GM19239 (cell line): Measurements from ENCODE around the gene USP11.

ENCODE experiments used
- DNase-seq: peaks from one replicate; pipeline ENCODE4 v3.0.0; 2011; ENCODE audit warnings: low spot score; ENCODE audit not compliant: insufficient read length
- FAIRE-seq: peaks from 2 replicates; lab custom pipeline; 2011; peaks lifted over from hg19 to GRCh38; lab: Jason Lieb, UNC

The USP11 gene

DNA sequence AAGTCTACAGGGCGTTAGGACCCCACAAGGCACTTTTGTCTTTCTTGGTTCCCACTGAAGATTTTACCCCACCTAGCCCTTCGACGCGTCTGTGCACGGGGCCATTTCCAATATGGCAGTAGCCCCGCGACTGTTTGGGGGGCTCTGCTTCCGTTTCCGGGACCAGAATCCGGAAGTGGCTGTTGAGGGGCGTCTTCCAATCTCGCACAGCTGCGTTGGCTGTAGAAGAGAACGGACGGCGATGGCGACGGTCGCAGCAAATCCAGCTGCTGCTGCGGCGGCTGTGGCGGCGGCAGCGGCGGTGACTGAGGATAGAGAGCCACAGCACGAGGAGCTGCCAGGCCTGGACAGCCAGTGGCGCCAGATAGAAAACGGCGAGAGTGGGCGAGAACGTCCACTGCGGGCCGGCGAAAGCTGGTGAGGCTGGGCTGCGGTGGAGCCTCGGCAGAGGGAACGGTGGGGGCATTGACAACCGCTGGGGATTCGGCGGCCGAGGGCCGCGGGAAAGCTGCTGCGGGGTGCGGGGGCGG is at the start of gene USP11:
Gene USP11, plus strand, starts transcription at position 207 of the 530 bp plus-strand sequence. Its CDS starts 35 bp downstream, at position 242.
- DNase-seq (peak; percentile 28), FAIRE-seq (no peak)

DNA sequence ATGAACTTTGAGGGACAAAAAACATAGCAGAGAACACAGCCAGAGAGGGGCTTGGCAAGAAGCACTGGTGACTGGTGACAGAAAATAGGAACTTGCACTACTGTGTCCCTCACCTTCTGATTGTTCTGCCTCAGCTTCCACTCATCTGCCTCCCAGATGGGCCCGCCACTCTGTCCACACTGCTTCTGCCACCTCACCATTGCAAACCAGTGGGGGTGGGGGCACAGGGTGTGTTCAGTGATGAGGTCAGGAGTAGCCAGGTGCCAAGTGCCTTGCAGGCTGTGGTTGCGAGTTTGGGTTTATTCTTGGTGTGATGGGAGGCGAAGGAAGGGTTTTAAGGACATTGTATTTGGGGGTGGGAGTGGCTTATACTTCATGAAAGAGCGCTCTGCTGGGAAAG is 48.3 kb upstream of the USP11 start:
- DNase-seq (no peak), FAIRE-seq (no peak)

DNA sequence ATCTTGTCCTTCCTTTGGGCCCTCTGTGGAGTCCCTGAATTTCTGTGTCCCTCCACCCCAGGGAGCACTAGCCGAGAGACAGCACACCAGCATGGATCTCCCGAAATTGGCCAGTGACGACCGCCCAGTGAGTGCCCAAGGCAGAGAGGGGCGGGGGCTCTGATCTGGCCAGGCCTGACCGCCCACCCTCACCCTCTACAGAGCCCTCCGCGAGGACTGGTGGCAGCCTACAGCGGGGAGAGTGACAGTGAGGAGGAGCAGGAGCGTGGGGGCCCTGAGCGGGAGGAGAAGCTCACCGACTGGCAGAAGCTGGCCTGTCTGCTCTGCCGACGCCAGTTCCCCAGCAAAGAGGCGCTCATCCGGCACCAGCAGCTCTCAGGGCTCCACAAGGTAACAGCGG is 47.6 kb upstream of the USP11 start:
- FAIRE-seq = no peak

DNA sequence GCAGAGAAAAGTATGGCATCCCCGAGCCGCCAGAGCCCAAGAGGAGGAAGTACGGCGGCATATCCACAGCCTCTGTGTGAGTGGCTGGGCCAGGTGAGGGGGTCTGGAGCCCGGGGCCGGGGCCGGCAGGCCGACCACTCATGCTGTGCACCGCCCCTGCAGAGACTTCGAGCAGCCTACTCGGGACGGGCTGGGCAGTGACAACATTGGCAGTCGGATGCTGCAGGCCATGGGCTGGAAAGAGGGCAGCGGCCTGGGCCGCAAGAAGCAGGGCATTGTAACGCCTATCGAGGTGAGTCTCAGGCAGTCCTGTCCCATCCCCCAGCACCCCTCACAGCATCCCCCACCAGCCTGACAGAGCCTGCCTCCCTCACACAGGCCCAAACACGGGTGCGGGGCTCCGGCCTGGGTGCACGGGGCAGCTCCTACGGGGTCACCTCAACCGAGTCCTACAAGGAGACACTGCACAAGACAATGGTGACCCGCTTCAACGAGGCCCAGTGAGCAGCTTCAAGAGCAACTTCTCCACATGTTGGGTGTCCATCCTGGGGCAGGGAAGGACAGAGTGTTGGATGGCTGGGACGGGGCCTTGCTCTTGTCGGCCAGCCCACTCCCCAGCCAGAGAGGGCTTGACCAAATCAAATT is 46.6 kb upstream of the USP11 start:
- FAIRE-seq = no peak
- no peak for DNase-seq

More for the DNA sequence above, 47.6 kb upstream of the USP11 start:
- DNase-seq = no peak

DNA sequence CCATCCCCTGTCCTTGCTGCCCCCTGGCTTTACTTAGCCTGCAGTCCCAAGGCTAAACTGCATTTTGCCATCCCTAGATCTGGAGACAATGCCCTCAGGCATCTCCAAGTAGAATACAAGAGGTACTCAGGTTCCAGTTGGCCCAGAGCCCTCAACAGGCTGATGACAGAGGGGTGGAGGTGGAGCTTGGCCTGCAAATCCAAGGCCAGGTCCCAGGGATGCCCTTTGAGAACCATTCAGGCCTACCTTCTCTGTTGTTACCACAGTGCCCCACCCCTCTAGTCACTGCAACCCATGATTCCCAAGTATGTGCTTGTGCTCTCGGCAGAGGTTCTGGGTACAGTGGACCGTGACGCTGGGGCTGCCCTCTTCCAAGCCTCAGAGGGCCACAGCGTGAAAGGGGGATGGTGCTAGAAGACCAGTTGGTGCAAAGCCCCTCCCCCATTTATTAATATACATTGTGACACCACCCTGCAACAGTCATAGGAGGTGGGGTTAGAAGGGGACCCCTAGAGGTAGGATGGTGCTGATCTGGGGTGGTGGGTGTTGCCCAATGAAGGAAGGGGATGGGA is 45.6 kb upstream of the USP11 start:
- FAIRE-seq = no peak
- DNase-seq = no peak

DNA sequence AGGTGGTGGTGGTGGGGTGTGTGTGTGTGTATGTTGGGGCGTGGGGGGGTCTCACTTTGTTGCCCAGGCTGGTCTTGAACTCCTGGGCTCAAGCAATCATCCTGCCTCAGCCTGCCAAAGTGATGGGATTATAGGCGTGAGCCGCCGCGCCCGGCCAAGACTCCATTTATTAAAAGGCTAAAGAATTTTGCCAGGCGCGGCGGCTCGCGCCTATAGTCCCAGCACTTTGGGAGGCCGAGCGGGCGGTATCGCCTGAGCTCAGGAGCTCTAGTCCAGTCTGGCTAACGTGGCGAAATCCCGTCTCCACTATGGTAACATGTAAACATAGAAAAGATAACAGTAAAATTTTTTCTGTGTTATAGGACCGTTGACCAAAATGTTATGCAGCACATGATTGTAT is 42.9 kb upstream of the USP11 start:
- peak; percentile 18 for FAIRE-seq
- no peak for DNase-seq

DNA sequence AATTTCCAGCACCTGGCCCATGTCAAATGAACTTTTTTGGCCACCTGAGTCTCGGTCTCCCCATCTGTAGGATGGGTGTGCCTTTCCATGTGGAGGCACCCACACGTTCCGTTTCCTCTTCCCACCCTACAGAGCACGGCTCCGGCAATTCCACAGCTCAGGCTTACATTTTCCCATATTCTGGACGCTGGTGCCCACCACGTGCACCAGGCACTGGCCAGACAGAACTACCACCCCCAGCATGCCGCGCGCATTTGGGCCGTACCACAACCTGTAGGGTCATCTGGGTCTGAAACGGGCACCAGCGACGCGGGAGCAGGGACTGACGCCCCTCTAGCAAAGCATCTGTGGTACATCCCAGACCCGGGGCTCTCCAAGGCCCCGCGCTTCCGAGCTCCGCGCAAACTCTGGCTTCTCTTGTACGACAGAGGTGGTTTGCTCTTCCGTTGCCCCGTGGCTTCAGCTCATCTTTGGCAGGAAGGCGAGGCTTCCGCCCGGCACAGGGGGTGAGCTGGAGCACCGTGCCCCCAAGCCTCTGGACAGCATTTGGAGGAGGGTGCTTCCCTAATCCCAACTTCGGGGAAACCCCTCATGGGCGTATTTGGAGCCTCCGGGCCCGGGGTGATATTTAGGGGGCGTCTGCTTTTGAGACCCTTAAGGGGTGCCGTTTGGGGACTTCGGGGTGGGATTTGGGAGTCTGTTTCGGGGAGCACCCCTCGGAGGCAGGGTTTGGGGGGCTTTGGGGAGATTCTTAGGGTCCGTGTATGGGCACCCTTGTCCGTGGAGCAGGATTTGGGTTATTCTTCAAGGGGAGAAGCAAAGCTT is 42.2 kb upstream of the USP11 start:
- peak; percentile 79 for DNase-seq
- peak; percentile 96 for FAIRE-seq

DNA sequence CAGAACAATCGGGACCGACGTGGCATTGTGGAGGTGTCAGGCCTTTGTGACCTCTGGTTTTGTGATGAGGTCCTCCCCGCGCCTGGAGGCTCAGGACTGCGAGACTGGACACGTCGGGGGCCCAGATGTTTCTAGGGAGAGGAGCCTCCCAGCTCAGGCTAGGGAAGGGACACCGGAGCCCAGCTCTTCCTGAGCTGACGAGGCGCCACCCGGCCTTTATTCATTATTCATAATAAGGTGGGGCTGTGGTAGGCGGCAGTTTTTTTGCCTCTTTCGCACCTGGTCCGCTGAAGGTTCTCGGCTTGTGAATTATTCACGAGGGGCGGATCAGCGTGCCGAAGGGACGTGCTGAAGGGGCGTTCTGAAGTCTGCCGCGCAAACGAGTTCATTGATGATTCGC is 41.5 kb upstream of the USP11 start:
- DNase-seq = peak; percentile 29
- peak; percentile 81 for FAIRE-seq

DNA sequence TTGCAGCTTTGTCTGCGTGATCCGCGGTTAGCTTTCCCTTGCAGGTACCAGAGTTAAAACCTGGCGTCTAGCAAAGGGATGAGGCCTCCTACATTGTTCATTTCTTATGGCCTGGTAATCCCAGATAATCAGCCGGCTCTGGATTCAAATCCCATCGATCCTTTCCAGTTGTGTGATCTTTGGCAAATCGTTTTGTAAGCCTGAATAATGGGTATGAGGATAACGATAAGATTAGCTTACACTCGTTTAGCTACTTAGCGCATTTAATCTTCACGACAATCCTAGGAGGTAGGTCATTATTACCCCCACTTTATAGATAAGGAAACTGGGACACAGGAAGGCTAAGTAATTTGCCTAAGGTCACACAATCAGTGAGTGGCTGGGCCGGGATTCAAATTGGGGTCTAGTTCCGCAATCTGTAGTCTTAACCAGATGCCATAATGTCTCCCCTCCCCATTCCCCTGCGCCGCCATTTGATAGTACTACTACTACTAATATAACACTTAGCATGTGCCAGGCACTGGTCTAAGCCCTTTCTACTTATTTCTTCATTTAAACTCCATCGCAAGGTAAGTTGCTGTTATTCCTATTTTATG is 40.9 kb upstream of the USP11 start:
- FAIRE-seq (peak; percentile 44), DNase-seq (no peak)

DNA sequence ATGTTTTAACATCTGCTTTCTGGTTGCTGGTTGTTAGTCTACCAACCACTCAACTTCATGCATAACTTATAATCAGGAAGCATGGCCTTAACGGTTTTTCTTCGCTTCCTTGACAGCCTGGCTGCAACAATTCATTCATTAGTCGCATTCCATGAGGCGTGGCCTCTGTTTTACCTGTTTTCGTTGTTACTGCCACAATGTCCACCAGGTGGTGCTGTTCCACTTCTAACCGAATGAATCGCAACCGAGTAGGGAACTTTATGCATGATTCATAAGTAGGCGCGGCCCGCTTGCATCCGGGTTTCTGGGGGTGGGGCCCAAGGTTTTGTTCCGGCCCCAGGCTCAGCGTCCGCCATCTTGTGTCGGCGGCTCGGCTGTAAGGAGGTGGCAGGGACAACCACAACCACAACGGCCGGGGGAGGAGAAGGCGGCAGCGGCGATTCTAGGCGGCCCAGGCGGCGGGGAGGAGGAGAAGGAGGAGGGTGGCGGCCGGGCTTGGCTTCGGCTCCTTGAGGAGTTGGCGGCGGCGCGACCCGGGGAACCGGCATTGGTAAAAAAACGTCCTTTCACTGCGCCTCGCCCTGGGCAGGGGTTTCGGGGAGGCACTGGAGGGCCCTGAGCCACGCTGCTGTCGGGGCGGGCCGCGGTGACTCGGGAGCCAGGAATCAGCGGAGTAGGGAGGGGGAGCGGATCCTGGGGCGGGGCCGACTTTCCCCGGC is 39.2 kb upstream of the USP11 start, which contains the start of gene UBA1:
Gene UBA1, plus strand, starts transcription at position 355 of the 719 bp plus-strand sequence. CDS start 4,974 bp downstream, outside the sequence.
- FAIRE-seq (peak; percentile 100), DNase-seq (peak; percentile 54)

DNA sequence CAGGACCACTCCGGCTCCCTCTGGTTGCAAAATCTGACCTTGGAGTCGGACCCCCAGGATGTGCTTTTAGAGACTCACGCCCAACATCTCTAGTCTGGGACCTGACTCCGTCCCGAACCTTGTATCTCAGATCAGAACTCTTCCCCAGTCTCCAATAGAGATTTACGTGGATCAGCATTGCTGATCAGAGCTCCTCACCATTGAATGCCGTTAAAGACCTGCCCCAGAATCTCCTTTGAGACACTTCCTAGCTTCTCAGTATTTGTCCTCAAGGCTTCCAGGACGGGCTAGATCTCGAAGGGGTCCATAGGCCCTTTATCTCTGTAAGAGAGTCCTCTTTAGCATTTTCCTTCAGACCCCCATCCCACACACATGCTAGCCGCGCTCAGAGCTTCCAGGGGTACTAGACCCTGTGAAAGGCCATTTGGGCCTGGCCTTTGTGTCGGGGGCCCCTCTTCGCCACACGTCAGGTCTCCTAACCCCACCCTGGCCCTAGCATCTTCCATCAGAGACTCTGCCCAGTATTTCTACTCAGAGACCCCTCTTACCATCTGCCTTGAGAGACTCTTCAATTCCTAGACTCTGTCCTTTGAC is 38.5 kb upstream of the USP11 start:
- peak; percentile 66 for FAIRE-seq
- no peak for DNase-seq

DNA sequence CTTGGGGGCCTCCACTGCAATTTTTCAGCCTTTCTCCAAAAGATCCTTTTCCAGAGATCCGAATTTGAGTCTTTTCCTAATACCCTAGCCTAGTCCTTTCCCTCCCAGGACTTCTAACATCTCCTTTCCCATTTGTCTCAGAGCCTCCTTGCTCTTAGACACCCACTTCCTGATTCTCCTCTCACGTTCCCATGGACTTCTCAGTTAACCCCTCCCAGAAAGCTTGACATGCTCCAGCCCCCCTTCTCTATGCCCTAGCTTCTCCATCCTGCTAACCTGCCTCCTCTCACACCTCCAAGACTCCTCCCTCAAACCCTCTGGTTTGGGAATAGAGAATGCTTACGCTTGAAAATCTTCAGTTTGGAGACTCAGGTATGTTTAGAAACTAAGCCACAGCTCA is 36.7 kb upstream of the USP11 start:
- DNase-seq (no peak), FAIRE-seq (no peak)

DNA sequence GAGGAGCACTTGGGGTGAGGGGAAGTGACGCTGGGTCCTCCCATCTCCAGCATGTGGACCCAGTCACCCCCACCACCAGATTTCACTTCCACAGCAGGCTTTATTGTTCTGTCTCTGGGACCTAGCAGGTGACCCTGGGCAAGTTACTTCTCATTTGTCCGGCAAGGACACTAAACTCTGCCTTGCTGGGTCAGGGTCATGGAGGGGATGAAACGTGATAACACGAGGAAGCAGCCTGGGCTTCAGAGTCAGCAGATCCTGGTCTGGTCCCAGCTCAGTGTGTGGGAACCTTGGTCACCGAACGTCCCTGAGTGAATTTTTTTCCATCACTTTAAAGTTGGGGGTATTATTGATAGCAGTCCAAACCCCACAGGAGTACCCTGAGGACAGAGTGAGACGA is 35.3 kb upstream of the USP11 start:
- FAIRE-seq (no peak), DNase-seq (no peak)

DNA sequence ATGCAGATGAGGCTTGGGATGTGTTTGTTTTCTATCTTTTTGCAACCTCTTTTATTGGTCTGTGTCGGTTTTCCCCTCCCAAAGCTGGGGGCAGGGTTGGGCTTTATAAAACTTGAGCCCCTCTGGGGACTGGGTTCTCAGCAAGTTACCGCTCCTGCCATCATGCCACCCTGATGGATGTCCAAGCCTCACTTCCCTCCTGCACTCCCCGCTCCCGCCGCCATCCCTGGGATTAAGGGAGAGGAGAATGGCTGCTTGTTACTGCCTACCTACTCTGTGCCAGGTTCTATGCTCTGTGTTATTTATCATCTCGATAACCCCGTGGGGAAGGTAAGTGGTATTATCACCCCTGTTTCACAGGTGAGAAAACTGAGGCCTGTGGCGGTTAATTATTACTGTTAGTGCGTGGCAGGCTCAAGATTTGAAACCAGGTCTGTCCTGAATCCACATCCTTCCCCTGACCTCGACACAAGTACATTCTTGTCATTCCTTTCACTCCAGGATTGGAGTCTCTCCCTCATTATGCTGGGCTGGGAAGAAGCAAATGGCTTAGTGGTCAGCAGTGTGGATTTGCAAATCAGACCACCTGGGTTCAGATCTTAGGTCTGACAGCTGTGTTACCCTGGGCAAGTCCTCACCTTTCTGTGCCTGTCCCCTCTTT is 34.7 kb upstream of the USP11 start:
- FAIRE-seq (no peak), DNase-seq (no peak)

DNA sequence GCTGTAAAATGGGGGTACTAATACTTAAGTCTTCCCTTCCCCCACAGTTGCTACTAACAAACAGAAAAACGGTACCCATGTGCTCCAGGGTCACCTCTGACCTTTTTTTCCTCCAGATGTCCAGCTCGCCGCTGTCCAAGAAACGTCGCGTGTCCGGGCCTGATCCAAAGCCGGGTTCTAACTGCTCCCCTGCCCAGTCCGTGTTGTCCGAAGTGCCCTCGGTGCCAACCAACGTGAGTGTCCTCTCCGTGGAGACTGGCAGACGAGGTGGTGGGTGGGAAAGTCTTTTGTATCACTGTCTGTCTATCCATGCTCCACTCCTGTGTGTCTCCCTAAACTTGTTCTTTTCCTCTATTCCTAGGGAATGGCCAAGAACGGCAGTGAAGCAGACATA is 34.1 kb upstream of the USP11 start:
- DNase-seq (no peak), FAIRE-seq (no peak)

DNA sequence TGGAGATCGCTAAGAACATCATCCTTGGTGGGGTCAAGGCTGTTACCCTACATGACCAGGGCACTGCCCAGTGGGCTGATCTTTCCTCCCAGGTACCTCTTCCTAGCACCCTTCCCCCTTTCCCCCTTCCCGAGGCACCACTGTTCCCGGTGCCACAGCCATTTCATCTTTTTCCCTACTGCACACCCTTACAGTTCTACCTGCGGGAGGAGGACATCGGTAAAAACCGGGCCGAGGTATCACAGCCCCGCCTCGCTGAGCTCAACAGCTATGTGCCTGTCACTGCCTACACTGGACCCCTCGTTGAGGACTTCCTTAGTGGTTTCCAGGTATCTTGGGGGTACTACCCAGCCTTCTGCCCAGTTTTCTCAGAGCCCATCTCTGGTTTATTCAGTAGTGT is 33.5 kb upstream of the USP11 start:
- no peak for FAIRE-seq
- no peak for DNase-seq

DNA sequence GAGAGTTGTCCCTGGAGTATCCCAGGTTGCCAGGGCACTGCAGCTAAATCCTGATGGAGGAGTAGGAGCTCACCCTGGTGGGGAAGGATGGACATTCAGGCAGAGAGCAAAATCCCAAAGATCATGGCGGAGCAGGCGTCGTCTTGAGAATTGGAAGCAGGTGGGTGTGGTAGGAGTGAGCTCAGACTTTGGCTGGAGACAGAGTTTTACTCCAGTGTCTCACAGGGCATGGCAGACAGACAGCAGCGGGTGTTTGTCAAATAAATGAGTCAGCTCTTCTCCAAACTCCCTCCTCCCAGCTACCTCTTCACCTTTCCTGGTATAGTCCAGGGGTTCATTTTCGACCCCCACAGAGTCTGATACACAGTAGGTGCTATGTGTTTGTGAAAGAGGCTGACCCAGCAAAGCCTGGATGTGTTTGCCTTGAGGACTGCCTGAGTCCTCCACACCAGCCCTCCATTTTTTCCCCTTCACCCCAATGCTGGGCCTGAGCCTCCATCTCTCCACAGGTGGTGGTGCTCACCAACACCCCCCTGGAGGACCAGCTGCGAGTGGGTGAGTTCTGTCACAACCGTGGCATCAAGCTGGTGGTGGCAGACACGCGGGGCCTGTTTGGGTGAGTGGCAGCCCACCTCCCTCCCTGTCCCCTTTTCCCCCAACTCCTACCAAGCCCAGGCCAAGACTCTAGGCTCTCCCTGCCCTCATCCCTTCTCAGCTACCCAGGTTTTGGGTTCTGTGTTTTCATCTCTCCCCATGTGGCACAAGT is 32.2 kb upstream of the USP11 start:
- FAIRE-seq = no peak
- DNase-seq = no peak

DNA sequence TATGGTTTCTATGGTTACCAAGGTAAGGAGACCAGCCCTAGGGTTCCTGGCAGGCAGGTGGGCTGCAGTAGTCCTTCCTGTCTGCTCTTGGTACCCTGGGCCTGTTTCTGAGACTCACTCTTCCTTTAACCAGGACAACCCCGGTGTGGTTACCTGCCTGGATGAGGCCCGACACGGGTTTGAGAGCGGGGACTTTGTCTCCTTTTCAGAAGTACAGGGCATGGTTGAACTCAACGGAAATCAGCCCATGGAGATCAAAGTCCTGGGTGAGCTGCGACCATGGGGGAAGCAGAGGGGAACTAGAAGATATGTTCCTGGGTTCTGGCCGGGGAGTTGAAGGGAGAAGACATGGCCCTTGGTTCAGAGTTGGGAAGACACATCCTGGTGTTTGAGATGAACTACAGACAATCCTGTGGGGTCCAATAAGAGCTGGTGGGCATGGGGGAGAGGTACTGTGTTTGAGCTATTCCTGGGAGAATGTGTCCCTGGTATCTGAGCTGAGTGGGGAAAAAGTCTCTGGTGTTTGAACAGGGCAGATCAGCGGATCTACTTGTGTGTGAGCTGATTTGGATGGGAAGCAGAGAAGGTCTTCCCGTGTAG is 31.4 kb upstream of the USP11 start:
- no peak for DNase-seq
- FAIRE-seq = no peak
